ENCODE measurements around the gene MLLT3. TPM values are rescaled to one million over a fixed set of nuclear protein-coding genes. Genes with fewer than 3 reads are reported as not detected.

Gene MLLT3
- total RNA-seq, 4 donors from 2014 or later, result 10.8 to 17.5 (median 12.4) TPM

- no peaks in the 10 kb centered on the region for H3K4me1 ChIP-seq
- no peaks in the 10 kb centered on the region for H3K27me3 ChIP-seq
- no peaks in the 10 kb centered on the region for H3K9me3 ChIP-seq
- H3K4me3 ChIP-seq, result no peak overlapping the region
- TF ChIP-seq EP300 (IDR thresholded peaks at IDR 0.05), result no peak
- TF ChIP-seq POLR2AphosphoS5 (IDR thresholded peaks at IDR 0.05), result no peak
- no peak for TF ChIP-seq POLR2A (IDR thresholded peaks at IDR 0.05)
- WGBS, result 60% methylated on average over 2 of the region's 2 CpGs
- DNase-seq (ENCODE audit: low spot score in 2 of 2), result no peak
- H3K27ac ChIP-seq, result no peak overlapping the region
- no peaks in the 10 kb centered on the region for H3K36me3 ChIP-seq
Observed at GRCh38 chr9:20437476-20437875, 184.8 kb downstream of the MLLT3 start.

- H3K27me3 ChIP-seq, result no peaks in the 10 kb centered on the region
- H3K4me1 ChIP-seq, result no peaks in the 10 kb centered on the region
- no peaks in the 10 kb centered on the region for H3K36me3 ChIP-seq
- no peak overlapping the region for H3K4me3 ChIP-seq
- DNase-seq (ENCODE audit: low spot score in 2 of 2), result no peak
- WGBS, result 88% methylated on average over 1 of the region's 1 CpG
- H3K27ac ChIP-seq, result no peak overlapping the region
- TF ChIP-seq POLR2A (IDR thresholded peaks at IDR 0.05) (no peak), POLR2AphosphoS5 (IDR thresholded peaks at IDR 0.05) (no peak), CTCF (IDR thresholded peaks at IDR 0.05) (no peak), EP300 (IDR thresholded peaks at IDR 0.05) (no peak)
- no peaks in the 10 kb centered on the region for H3K9me3 ChIP-seq
Observed at GRCh38 chr9:20436476-20437195, 185.7 kb downstream of the MLLT3 start.

GRCh38 chr9:20428976-20429375 is 193.3 kb downstream of the MLLT3 start:
- TF ChIP-seq POLR2AphosphoS5 (IDR thresholded peaks at IDR 0.05), result no peak
- TF ChIP-seq CTCF (IDR thresholded peaks at IDR 0.05), result no peak
- no peak for TF ChIP-seq EP300 (IDR thresholded peaks at IDR 0.05)
- no peak for TF ChIP-seq POLR2A (IDR thresholded peaks at IDR 0.05)
- Histone ChIP-seq H3K27me3 (no peaks in the 10 kb centered on the region), H3K4me1 (no peaks in the 10 kb centered on the region), H3K4me3 (no peak overlapping the region), H3K27ac (no peak overlapping the region), H3K36me3 (no peaks in the 10 kb centered on the region), H3K9me3 (no peaks in the 10 kb centered on the region)
- no peak for DNase-seq (ENCODE audit: low spot score in 2 of 2)
- WGBS, result 91% methylated on average over 1 of the region's 1 CpG

- no peaks in the 10 kb centered on the region for H3K4me1 ChIP-seq
Observed at GRCh38 chr9:20427359-20427758, 194.9 kb downstream of the MLLT3 start.

GRCh38 chr9:20426019-20426418 is 196.3 kb downstream of the MLLT3 start:
- 49% methylated on average over 2 of the region's 2 CpGs for WGBS
- DNase-seq (ENCODE audit: low spot score in 2 of 2), result no peak
- H3K27ac ChIP-seq, result no peak overlapping the region
- TF ChIP-seq CTCF (IDR thresholded peaks at IDR 0.05) (no peak), POLR2A (IDR thresholded peaks at IDR 0.05) (no peak), EP300 (IDR thresholded peaks at IDR 0.05) (no peak), POLR2AphosphoS5 (IDR thresholded peaks at IDR 0.05) (no peak)
- H3K4me3 ChIP-seq, result no peak overlapping the region
- H3K4me1 ChIP-seq, result no peaks in the 10 kb centered on the region
- H3K9me3 ChIP-seq, result no peaks in the 10 kb centered on the region
- H3K36me3 ChIP-seq, result no peaks in the 10 kb centered on the region
- no peaks in the 10 kb centered on the region for H3K27me3 ChIP-seq

More at GRCh38 chr9:20427359-20427758, 194.9 kb downstream of the MLLT3 start:
- Histone ChIP-seq H3K4me3 (no peak overlapping the region), H3K27ac (no peak overlapping the region), H3K36me3 (no peaks in the 10 kb centered on the region), H3K9me3 (no peaks in the 10 kb centered on the region), H3K27me3 (no peaks in the 10 kb centered on the region)
- 80% methylated on average over 1 of the region's 1 CpG for WGBS
- DNase-seq (ENCODE audit: low spot score in 2 of 2), result no peak
- TF ChIP-seq EP300 (IDR thresholded peaks at IDR 0.05), result no peak
- no peak for TF ChIP-seq POLR2A (IDR thresholded peaks at IDR 0.05)
- no peak for TF ChIP-seq POLR2AphosphoS5 (IDR thresholded peaks at IDR 0.05)
- TF ChIP-seq CTCF (IDR thresholded peaks at IDR 0.05), result no peak

Data from suprapubic skin (tissue), 4 donors.